ENCODE data around the gene AOPEP.

- TF ChIP-seq CTCF (IDR thresholded peaks at IDR 0.05) (no peak), POLR2A (IDR thresholded peaks at IDR 0.05) (no peak)
Observed at GRCh38 chr9:94872083-94872833, 145.8 kb downstream of the AOPEP start.

Measured in uterus (tissue), 2 donors.